NCI-H2171 (cell line): Measurements from ENCODE around the gene FGF4.
"Not testable (repeated sequence)": the region's sequence is repeated elsewhere in the genome, so short reads cannot be mapped to it uniquely, and the experiment has no call there.

Experiments
- DNase-seq: peaks from one replicate; lab custom pipeline; 2025; lab: John Stamatoyannopoulos, UW

Gene FGF4

GRCh38 chr11:69773626-69774353 lies 1.4 kb downstream of the FGF4 start:
- no peak for DNase-seq

- DNase-seq, result no peak
Observed at GRCh38 chr11:69771466-69771865, 3.7 kb downstream of the FGF4 start.

GRCh38 chr11:69770540-69770939 lies 4.6 kb downstream of the FGF4 start:
- DNase-seq, result no peak

GRCh38 chr11:69765498-69765995 lies 9.6 kb downstream of the FGF4 start:
- no peak for DNase-seq

- not testable (repeated sequence) for DNase-seq
Observed at GRCh38 chr11:69764918-69765317, 10.2 kb downstream of the FGF4 start.

GRCh38 chr11:69760319-69760718 lies 14.8 kb downstream of the FGF4 start:
- no peak for DNase-seq

- no peak for DNase-seq
Observed at GRCh38 chr11:69752890-69753289, 22.3 kb downstream of the FGF4 start.

GRCh38 chr11:69750875-69751597 lies 24.1 kb downstream of the FGF4 start:
- no peak for DNase-seq

- DNase-seq, result no peak
Observed at GRCh38 chr11:69750108-69750850, 24.9 kb downstream of the FGF4 start.

GRCh38 chr11:69748637-69749036 lies 26.5 kb downstream of the FGF4 start:
- no peak for DNase-seq

- no peak for DNase-seq
Observed at GRCh38 chr11:69746752-69747742, 28.1 kb downstream of the FGF4 start.

GRCh38 chr11:69746140-69746539 lies 29.0 kb downstream of the FGF4 start:
- DNase-seq, result no peak

GRCh38 chr11:69745201-69745600 lies 29.9 kb downstream of the FGF4 start:
- DNase-seq, result no peak

GRCh38 chr11:69744435-69744834 lies 30.7 kb downstream of the FGF4 start:
- no peak for DNase-seq

- no peak for DNase-seq
Observed at GRCh38 chr11:69734841-69735240, 40.3 kb downstream of the FGF4 start.

- no peak for DNase-seq
Observed at GRCh38 chr11:69734367-69734766, 40.8 kb downstream of the FGF4 start.

- no peak for DNase-seq
Observed at GRCh38 chr11:69732910-69733309, 42.2 kb downstream of the FGF4 start.

GRCh38 chr11:69731110-69731509 lies 44.0 kb downstream of the FGF4 start:
- DNase-seq, result no peak

GRCh38 chr11:69730500-69730899 lies 44.6 kb downstream of the FGF4 start:
- DNase-seq, result no peak

GRCh38 chr11:69729252-69729651 lies 45.9 kb downstream of the FGF4 start:
- DNase-seq, result no peak

GRCh38 chr11:69727266-69727665 lies 47.9 kb downstream of the FGF4 start:
- no peak for DNase-seq
